A549 (cell line): ENCODE results near the gene NLN.

Source experiments
- EHMT2 ChIP-seq: fragments of 200-600 bp; sonication (generic); IDR thresholded peaks from 2 replicates; pipeline ENCODE4 v1.6.1; 2016; ENCODE audit warnings: antibody characterized with exemption, low read depth, mild to moderate bottlenecking, moderate library complexity
- EP300 ChIP-seq, 2 experiments: fragments of >200 bp; sonication (Bioruptor Twin); formaldehyde crosslinking; IDR thresholded peaks; 2 replicates in 1 of 2; 3 replicates in 1 of 2; pipeline ENCODE4 v1.6.1; 2016 to 2017
- MAZ ChIP-seq: fragments of 150-350 bp; IDR thresholded peaks from 2 replicates; pipeline ENCODE4 v1.6.1; 2014; ENCODE audit warnings: antibody characterized with exemption, low read depth, low read length, borderline replicate concordance
- POLR2A ChIP-seq: IDR thresholded peaks from 2 replicates; pipeline ENCODE4 v1.6.1; 2012; ENCODE audit warnings: mild to moderate bottlenecking, low read length
- SMC3 ChIP-seq: fragments of >200 bp; sonication (Bioruptor Twin); formaldehyde crosslinking; IDR thresholded peaks from 3 replicates; pipeline ENCODE4 v1.6.1; 2018; ENCODE audit warnings: inconsistent platforms
- TF ChIP-seq, protein P1 (sequence below): fragments of >200 bp; sonication (Bioruptor Twin); formaldehyde crosslinking; IDR thresholded peaks from 3 replicates; pipeline ENCODE4 v1.5.1; 2016

DNA sequence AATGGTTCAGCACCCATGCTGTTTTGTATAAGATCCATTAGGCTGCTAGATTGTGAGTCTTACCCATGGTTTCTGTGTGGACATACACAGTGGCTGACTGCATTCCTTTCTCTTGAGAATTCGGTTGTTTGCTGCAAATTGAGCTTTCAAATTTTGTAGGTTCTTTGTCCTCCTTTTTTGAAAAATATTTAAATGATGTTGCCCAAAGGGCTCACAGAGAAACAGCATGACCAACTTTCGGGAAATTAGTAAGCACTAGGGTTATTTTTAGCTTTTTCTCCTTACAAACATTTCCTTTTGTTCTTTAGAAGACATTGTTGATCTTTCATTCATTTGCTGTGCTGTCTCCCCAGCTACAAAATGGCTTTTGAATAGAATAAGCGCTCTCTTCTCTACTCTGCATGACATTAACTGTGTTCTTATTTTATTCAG is 79.4 kb downstream of the NLN start:
- TF ChIP-seq POLR2A (no peak), MAZ (no peak), SMC3 (no peak), EHMT2 (no peak), EP300 (IDR thresholded peaks at IDR 0.05) (no peak)
- TF ChIP-seq, protein P1, sequence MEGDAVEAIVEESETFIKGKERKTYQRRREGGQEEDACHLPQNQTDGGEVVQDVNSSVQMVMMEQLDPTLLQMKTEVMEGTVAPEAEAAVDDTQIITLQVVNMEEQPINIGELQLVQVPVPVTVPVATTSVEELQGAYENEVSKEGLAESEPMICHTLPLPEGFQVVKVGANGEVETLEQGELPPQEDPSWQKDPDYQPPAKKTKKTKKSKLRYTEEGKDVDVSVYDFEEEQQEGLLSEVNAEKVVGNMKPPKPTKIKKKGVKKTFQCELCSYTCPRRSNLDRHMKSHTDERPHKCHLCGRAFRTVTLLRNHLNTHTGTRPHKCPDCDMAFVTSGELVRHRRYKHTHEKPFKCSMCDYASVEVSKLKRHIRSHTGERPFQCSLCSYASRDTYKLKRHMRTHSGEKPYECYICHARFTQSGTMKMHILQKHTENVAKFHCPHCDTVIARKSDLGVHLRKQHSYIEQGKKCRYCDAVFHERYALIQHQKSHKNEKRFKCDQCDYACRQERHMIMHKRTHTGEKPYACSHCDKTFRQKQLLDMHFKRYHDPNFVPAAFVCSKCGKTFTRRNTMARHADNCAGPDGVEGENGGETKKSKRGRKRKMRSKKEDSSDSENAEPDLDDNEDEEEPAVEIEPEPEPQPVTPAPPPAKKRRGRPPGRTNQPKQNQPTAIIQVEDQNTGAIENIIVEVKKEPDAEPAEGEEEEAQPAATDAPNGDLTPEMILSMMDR = no peak
